HG03558 (cell line): Measurements from ENCODE around the gene CALM1.

ENCODE experiments used
- ATAC-seq: cut with Tn5 transposase; IDR thresholded peaks from one replicate; pipeline ENCODE4 v1.9.1; 2021; ENCODE audit warnings: moderate number of reproducible peaks; ENCODE audit not compliant: unreplicated experiment; ENCODE audit errors: extremely low read depth

CALM1 gene

GRCh38 chr14:90434370-90435020 is 37.7 kb downstream of the CALM1 start:
- no peak for ATAC-seq

GRCh38 chr14:90438841-90439240 is 42.0 kb downstream of the CALM1 start:
- no peak for ATAC-seq

- ATAC-seq = no peak
Observed at GRCh38 chr14:90440021-90440451, 43.2 kb downstream of the CALM1 start.

GRCh38 chr14:90440592-90440991 is 43.8 kb downstream of the CALM1 start:
- ATAC-seq = no peak

- ATAC-seq = no peak
Observed at GRCh38 chr14:90442388-90442787, 45.6 kb downstream of the CALM1 start.

- ATAC-seq = no peak
Observed at GRCh38 chr14:90443161-90444076, 46.6 kb downstream of the CALM1 start.

GRCh38 chr14:90444077-90444696 is 47.4 kb downstream of the CALM1 start:
- ATAC-seq = no peak

- ATAC-seq = no peak
Observed at GRCh38 chr14:90445011-90445410, 48.2 kb downstream of the CALM1 start.

GRCh38 chr14:90446405-90446804 is 49.6 kb downstream of the CALM1 start:
- no peak for ATAC-seq

GRCh38 chr14:90447720-90448497 is 51.1 kb downstream of the CALM1 start:
- no peak for ATAC-seq

GRCh38 chr14:90449411-90449810 is 52.6 kb downstream of the CALM1 start:
- no peak for ATAC-seq

- no peak for ATAC-seq
Observed at GRCh38 chr14:90450151-90450550, 53.3 kb downstream of the CALM1 start.

GRCh38 chr14:90450667-90451066 is 53.8 kb downstream of the CALM1 start:
- ATAC-seq = no peak

- ATAC-seq = no peak
Observed at GRCh38 chr14:90451443-90451842, 54.6 kb downstream of the CALM1 start.

- ATAC-seq = no peak
Observed at GRCh38 chr14:90451961-90452360, 55.1 kb downstream of the CALM1 start.

GRCh38 chr14:90452366-90452765 is 55.5 kb downstream of the CALM1 start:
- ATAC-seq = no peak

GRCh38 chr14:90453401-90453951 is 56.6 kb downstream of the CALM1 start:
- ATAC-seq = no peak

- no peak for ATAC-seq
Observed at GRCh38 chr14:90454041-90455000, 57.5 kb downstream of the CALM1 start.

- ATAC-seq = no peak
Observed at GRCh38 chr14:90455100-90455571, 58.3 kb downstream of the CALM1 start.
